NK-92 (cell line): Measurements from ENCODE around the gene OR10G2.

Source experiments
- DNase-seq: peaks from one replicate; lab custom pipeline; 2025; ENCODE audit not compliant: unreplicated experiment; lab: John Stamatoyannopoulos, UW

Gene OR10G2

GRCh38 chr14:21589317-21589716, 45.4 kb downstream of the OR10G2 start:
- no peak for DNase-seq
